Activated T-cell treated with anti-CD3 and anti-CD28 coated beads, Interleukin-2, amount 50 U/mL, for 24 hours (primary cell): Measurements from ENCODE around the gene WIPF1.

ENCODE experiments used
- DNase-seq: peaks from one replicate; pipeline ENCODE4 v3.0.0-alpha.2; 2020
- H3K27ac Mint-ChIP-seq: 2 replicates; pipeline ENCODE4 v1.8.0; 2020; ENCODE audit warnings: mild to moderate bottlenecking, mixed read lengths
- H3K27me3 Mint-ChIP-seq: 2 replicates; pipeline ENCODE4 v1.8.0; 2020; ENCODE audit warnings: mixed read lengths
- H3K36me3 Mint-ChIP-seq: 2 replicates; pipeline ENCODE4 v1.8.0; 2020; ENCODE audit warnings: low read depth, mixed read lengths
- H3K4me1 Mint-ChIP-seq: 2 replicates; pipeline ENCODE4 v1.8.0; 2020; ENCODE audit warnings: low read depth, mixed read lengths
- H3K4me3 Mint-ChIP-seq: 2 replicates; pipeline ENCODE4 v1.8.0; 2020; ENCODE audit warnings: mild to moderate bottlenecking, moderate library complexity, mixed read lengths
- H3K9me3 Mint-ChIP-seq: 2 replicates; pipeline ENCODE4 v1.8.0; 2020; ENCODE audit warnings: mixed read lengths

WIPF1 gene

GRCh38 chr2:174595891-174596397, 1.7 kb downstream of the WIPF1 start:
- Mint-ChIP-seq H3K36me3 (peaks cover 65% of the 10 kb centered on the region), H3K27me3 (no peaks in the 10 kb centered on the region), H3K9me3 (peaks cover 2% of the 10 kb centered on the region), H3K4me1 (peaks cover 80% of the 10 kb centered on the region), H3K27ac (peak overlapping the region; percentile 97), H3K4me3 (peak overlapping the region; percentile 89)
- no peak for DNase-seq

- Mint-ChIP-seq H3K27me3 (no peaks in the 10 kb centered on the region), H3K9me3 (peaks cover 2% of the 10 kb centered on the region), H3K27ac (peak overlapping the region; percentile 97), H3K4me1 (peaks cover 81% of the 10 kb centered on the region), H3K36me3 (peaks cover 67% of the 10 kb centered on the region), H3K4me3 (peak overlapping the region; percentile 89)
- DNase-seq: no peak
These were observed 2.3 kb downstream of the WIPF1 start for GRCh38 chr2:174595116-174595809.

- H3K4me1 Mint-ChIP-seq: peaks cover 78% of the 10 kb centered on the region
- DNase-seq: no peak
- peak overlapping the region; percentile 89 for H3K4me3 Mint-ChIP-seq
- H3K27ac Mint-ChIP-seq: peak overlapping the region; percentile 97
- no peaks in the 10 kb centered on the region for H3K9me3 Mint-ChIP-seq
- peaks cover 68% of the 10 kb centered on the region for H3K36me3 Mint-ChIP-seq
- no peaks in the 10 kb centered on the region for H3K27me3 Mint-ChIP-seq
These were observed 3.1 kb downstream of the WIPF1 start for GRCh38 chr2:174594456-174594855.

- Mint-ChIP-seq H3K27ac (peak overlapping the region; percentile 97), H3K36me3 (peaks cover 71% of the 10 kb centered on the region)
These were observed 3.9 kb downstream of the WIPF1 start for GRCh38 chr2:174593574-174594203.

DNA sequence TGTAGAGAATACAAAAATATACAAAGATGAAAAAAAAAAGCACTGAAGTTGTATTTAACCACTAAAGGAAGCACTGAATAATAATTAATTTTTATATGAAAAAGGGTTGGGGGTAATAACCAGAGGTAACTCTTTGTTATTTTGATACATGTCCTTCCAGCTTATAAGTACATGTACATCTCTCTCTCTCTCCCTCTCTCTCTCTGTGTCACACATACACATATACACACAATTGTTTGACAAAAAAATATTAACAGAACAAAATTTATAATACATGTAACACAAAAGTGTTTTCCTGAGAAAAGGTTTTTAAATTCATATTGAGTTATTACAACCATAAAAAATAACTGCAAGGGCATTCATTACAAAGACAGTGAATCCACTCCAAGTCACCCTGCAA, 4.6 kb downstream of the WIPF1 start:
- Mint-ChIP-seq H3K27me3 (no peaks in the 10 kb centered on the region), H3K4me1 (peaks cover 79% of the 10 kb centered on the region), H3K9me3 (no peaks in the 10 kb centered on the region), H3K36me3 (peaks cover 77% of the 10 kb centered on the region), H3K4me3 (peak overlapping the region; percentile 89), H3K27ac (peak overlapping the region; percentile 97)
- no peak for DNase-seq

More at GRCh38 chr2:174593574-174594203, 3.9 kb downstream of the WIPF1 start:
- Mint-ChIP-seq H3K4me1 (peaks cover 78% of the 10 kb centered on the region), H3K4me3 (peak overlapping the region; percentile 89), H3K27me3 (no peaks in the 10 kb centered on the region), H3K9me3 (no peaks in the 10 kb centered on the region)
- DNase-seq: no peak

DNA sequence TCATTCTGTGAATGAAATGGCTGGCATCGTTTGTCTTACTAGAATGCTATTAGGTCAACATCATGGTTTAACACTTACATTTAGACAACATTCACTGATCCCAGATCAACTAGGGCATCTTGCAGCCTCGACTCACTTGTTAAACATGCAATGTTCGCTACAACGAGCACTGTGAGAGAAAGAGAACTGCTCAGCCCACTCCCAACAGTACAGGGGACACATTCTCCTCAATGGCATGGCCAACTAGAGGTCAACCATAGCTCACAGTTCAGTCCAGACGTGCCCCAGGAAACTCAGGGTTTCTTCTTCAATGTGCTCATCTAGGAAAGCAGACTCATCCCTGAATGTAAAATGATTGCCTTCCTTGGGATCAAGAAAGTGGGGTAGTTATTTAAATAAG, 5.9 kb downstream of the WIPF1 start:
- H3K36me3 Mint-ChIP-seq: peaks cover 72% of the 10 kb centered on the region

GRCh38 chr2:174590928-174591648, 6.5 kb downstream of the WIPF1 start:
- Mint-ChIP-seq H3K36me3 (peaks cover 69% of the 10 kb centered on the region), H3K4me1 (peaks cover 84% of the 10 kb centered on the region), H3K9me3 (no peaks in the 10 kb centered on the region), H3K27ac (peak overlapping the region; percentile 97), H3K4me3 (peak overlapping the region; percentile 9), H3K27me3 (no peaks in the 10 kb centered on the region)
- no peak for DNase-seq

More for the DNA sequence above, 5.9 kb downstream of the WIPF1 start:
- H3K4me3 Mint-ChIP-seq: peak overlapping the region; percentile 58
- no peaks in the 10 kb centered on the region for H3K27me3 Mint-ChIP-seq
- peak overlapping the region; percentile 97 for H3K27ac Mint-ChIP-seq
- DNase-seq: no peak
- peaks cover 80% of the 10 kb centered on the region for H3K4me1 Mint-ChIP-seq
- no peaks in the 10 kb centered on the region for H3K9me3 Mint-ChIP-seq

DNA sequence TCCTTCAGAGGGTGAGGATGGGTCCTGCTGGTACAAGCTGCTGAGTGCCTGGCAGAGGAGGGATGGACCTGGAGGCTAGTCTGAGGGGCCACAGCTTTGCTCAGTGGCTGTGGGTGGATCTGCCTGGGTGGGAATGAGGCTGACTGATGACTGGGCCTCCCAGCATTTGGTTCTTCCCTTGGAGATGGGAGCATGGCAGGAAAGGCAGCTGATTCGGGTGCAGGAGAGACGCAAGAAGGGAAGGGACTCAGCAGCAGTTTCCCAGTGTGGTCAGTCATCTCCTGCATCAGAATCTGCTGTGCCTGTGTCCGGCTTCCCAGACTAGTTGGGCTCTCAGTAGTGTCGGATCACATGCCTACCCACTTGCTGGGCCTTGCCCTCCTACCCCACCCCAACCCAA, 7.3 kb downstream of the WIPF1 start:
- Mint-ChIP-seq H3K9me3 (no peaks in the 10 kb centered on the region), H3K4me3 (peak overlapping the region; percentile 43), H3K4me1 (peaks cover 84% of the 10 kb centered on the region), H3K36me3 (peaks cover 69% of the 10 kb centered on the region), H3K27me3 (no peaks in the 10 kb centered on the region), H3K27ac (peak overlapping the region; percentile 97)
- DNase-seq: no peak

GRCh38 chr2:174589334-174589733, 8.3 kb downstream of the WIPF1 start:
- H3K27ac Mint-ChIP-seq: peak overlapping the region; percentile 93
- no peaks in the 10 kb centered on the region for H3K27me3 Mint-ChIP-seq
- peak overlapping the region; percentile 54 for H3K4me3 Mint-ChIP-seq
- peaks cover 86% of the 10 kb centered on the region for H3K4me1 Mint-ChIP-seq
- DNase-seq: no peak
- H3K9me3 Mint-ChIP-seq: no peaks in the 10 kb centered on the region
- peaks cover 72% of the 10 kb centered on the region for H3K36me3 Mint-ChIP-seq

DNA sequence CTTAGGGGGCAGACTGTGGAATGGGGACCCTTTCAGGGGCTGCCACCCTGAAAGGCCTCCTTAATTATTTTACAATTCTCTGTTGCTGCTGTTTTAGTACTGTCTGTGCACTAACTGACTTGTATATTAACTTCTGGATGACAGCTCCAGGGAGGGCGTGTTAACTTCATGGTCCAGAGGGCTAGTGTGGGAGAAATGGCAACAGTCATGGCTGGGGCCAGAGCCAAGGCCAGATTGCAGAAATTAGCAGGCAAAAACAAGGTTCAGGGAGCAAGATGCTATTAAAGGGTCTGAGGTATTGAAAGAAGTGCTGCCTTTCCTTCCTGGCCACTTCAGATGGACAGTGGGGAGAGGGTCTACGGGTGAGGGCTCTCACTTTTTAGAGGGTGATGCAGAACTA, 9.1 kb downstream of the WIPF1 start:
- Mint-ChIP-seq H3K27me3 (no peaks in the 10 kb centered on the region), H3K4me1 (peaks cover 85% of the 10 kb centered on the region), H3K4me3 (no peak overlapping the region), H3K36me3 (peaks cover 79% of the 10 kb centered on the region), H3K9me3 (no peaks in the 10 kb centered on the region), H3K27ac (peak overlapping the region; percentile 93)
- DNase-seq: no peak

DNA sequence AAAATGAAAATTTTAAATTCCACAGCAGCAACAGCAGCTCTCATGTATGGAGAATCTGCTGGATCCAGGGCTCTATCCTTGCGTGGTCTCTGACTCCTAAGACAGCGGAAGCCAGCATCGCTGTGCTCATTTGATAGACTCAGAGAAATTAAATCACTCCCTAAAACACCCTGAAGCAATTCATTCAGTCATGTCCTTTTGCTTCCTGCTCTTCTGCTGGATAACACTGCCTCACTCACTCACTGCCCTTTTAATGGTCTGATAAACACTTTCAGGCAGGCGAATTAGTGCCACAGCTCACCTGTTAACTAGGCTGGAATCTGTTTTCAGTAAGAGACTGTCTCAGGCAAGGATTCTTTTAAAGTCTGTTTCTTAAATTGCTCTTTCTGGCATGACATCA, 10.0 kb downstream of the WIPF1 start:
- no peaks in the 10 kb centered on the region for H3K9me3 Mint-ChIP-seq
- peaks cover 90% of the 10 kb centered on the region for H3K4me1 Mint-ChIP-seq
- peak overlapping the region; percentile 93 for H3K27ac Mint-ChIP-seq
- H3K27me3 Mint-ChIP-seq: no peaks in the 10 kb centered on the region
- H3K4me3 Mint-ChIP-seq: peak overlapping the region; percentile 4
- peaks cover 83% of the 10 kb centered on the region for H3K36me3 Mint-ChIP-seq
- no peak for DNase-seq

- DNase-seq: no peak
- Mint-ChIP-seq H3K27me3 (no peaks in the 10 kb centered on the region), H3K9me3 (no peaks in the 10 kb centered on the region), H3K4me3 (no peak overlapping the region), H3K27ac (peak overlapping the region; percentile 93), H3K4me1 (peaks cover 93% of the 10 kb centered on the region), H3K36me3 (peaks cover 88% of the 10 kb centered on the region)
These were observed 10.9 kb downstream of the WIPF1 start for GRCh38 chr2:174586418-174587295.

DNA sequence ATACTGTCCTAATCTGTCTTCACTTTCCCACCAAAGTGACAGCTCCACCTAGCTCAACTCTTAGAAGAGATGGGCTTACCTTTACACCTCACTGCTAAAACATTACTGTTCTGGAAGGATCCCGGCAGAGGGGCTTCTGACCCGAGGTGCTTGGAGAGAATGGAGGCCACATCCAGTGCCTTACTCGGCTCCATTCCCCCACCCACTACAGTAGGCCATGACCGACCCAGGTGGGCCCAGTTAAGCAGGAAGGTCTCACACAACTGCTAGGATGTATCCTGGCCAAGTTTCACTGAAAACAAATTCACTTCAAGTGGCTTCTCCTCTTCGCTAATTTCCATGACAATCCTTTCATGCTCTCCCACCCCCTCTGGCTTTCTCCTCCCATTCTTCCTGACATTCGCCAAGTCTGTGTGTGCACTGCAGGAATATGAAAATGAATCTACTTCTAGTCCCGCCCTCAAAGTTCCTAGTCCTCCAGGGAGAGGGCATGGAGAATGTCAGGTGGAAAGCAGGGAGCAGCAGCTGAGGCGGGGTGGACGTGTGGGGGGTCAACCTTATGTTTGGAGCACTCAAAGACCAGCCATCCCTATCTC, 11.8 kb downstream of the WIPF1 start:
- Mint-ChIP-seq H3K9me3 (no peaks in the 10 kb centered on the region), H3K4me1 (peaks cover 92% of the 10 kb centered on the region), H3K27ac (peak overlapping the region; percentile 92), H3K4me3 (no peak overlapping the region), H3K27me3 (no peaks in the 10 kb centered on the region), H3K36me3 (peaks cover 88% of the 10 kb centered on the region)
- DNase-seq: no peak
